Measurements from ENCODE around the gene AP1M2.
"Not testable (repeated sequence)": the region's sequence is repeated elsewhere in the genome, so short reads cannot be mapped to it uniquely, and the experiment has no call there.

Gene AP1M2

GRCh38 chr19:10533646-10534386 is 53.3 kb downstream of the AP1M2 start:
- no peak for DNase-seq

DNA sequence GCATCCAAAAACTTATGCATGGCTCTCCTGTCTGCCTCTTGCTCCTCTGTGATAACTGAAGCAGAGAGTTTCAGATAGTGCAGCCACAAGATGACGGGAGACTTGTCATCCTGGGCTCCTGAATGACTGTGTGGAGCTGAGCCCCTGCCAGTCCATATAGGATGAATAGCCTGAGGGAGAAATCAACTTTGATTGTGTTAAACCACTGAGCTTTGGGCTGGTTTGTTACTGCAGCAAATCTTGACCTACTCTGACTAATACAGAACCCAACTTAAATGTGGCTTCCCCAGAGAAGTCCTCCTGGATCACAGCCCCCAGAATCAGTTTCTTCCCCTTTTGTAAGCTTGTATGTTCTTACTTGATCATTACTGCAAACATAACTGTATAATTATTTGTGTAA is 54.7 kb downstream of the AP1M2 start:
- no peak for DNase-seq

DNA sequence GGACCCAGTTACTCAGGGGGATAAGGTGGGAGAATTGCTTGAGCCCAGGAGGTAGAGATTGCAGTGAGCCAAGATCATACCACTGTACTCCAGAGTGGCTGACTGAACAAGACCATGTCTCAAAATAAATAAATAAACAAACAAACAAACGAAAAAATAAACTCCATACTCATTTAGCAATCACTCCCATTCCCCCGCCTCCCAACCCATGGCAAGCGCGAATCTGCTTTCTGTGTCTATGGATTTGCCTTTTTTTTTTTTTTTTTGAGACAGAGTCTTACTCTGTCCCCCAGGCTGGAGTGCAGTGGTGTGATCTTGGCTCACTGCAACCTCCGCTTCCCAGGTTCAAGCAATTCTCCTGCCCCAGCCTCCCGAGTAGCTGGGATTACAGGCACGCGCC is 60.2 kb downstream of the AP1M2 start:
- not testable (repeated sequence) for DNase-seq

DNA sequence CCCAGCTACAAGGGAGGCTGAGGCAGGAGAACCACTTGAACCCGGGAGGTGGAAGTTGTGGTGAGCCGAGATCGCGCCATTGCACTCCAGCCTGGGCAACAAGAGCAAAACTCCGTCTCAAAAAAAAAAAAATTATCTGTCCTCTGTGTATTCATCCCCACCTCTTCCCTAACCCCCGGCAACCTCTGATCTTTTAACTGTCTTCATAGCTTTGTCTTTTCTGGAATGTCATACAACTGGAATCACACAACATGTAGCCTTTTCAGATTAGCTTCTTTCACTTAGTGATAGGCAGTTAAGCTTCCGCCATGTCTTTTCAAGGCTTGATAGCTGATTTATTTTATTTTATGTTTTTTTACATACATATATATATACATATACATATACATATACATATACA is 61.5 kb downstream of the AP1M2 start:
- DNase-seq = no peak

- no peak for DNase-seq
These were observed 63.9 kb downstream of the AP1M2 start for GRCh38 chr19:10523135-10523636.
